PC-3 (cell line): ENCODE measurements around the gene ZNF800. TPM values are rescaled to one million over a fixed set of nuclear protein-coding genes. Genes with fewer than 3 reads are reported as not detected.

ENCODE experiments used
- ATAC-seq: fragments of 200-7000 bp; cut with Tn5 transposase; 2 replicates; pipeline ENCODE4 v1.9.1; 2020; ENCODE audit warnings: mild to moderate bottlenecking, moderate library complexity
- BruUV-seq: library from RNA; stranded (reverse); fragments of 400-500 nt; replicated peaks from 2 replicates; lab custom pipeline; 2021; lab: Mats Ljungman, UMichigan
- CTCF ChIA-PET: fragments of 300-600 bp; sonication (Branson Sonifier 250); formaldehyde crosslinking; loops from one replicate; lab custom pipeline; 2022; ENCODE audit warnings: antibody characterized with exemption; lab: Charles Lee
- POLR2A ChIA-PET: fragments of 300-600 bp; sonication (Branson Sonifier 250); formaldehyde crosslinking; loops from one replicate; lab custom pipeline; 2022; ENCODE audit warnings: antibody characterized with exemption; ENCODE audit not compliant: unreplicated experiment; lab: Charles Lee
- DNase-seq: peaks from one replicate; pipeline ENCODE4 v3.0.0-alpha.2; 2015
- H2AFZ ChIP-seq: fragments of 300-600 bp; sonication (generic); 2 replicates; pipeline ENCODE4 v1.6.0; 2016; ENCODE audit warnings: antibody characterized with exemption, low read length
- H3F3A ChIP-seq: fragments of 300-600 bp; sonication (generic); one replicate; pipeline ENCODE4 v1.6.0; 2017; ENCODE audit warnings: antibody characterized with exemption, low read length, control low read depth, mild to moderate bottlenecking; ENCODE audit not compliant: unreplicated experiment
- H3K27ac ChIP-seq: fragments of 300-600 bp; sonication (generic); 2 replicates; pipeline ENCODE4 v1.5.1; 2016; ENCODE audit warnings: mild to moderate bottlenecking, low read length
- H3K27me3 ChIP-seq: fragments of 300-600 bp; sonication (generic); 2 replicates; pipeline ENCODE4 v1.6.1; 2016; ENCODE audit warnings: low read length, mixed read lengths
- H3K36me3 ChIP-seq: fragments of 300-600 bp; sonication (generic); 2 replicates; pipeline ENCODE4 v1.6.1; 2016; ENCODE audit warnings: low read depth, mixed run types, low read length, mixed read lengths
- H3K4me1 ChIP-seq: fragments of 300-600 bp; sonication (generic); 2 replicates; pipeline ENCODE4 v1.5.1; 2016; ENCODE audit warnings: low read length; ENCODE audit not compliant: insufficient read depth
- H3K4me2 ChIP-seq: fragments of 300-600 bp; sonication (generic); 2 replicates; pipeline ENCODE4 v1.6.0; 2016; ENCODE audit warnings: low read length
- H3K4me3 ChIP-seq: fragments of 300-600 bp; sonication (generic); 2 replicates; pipeline ENCODE4 v1.5.1; 2016; ENCODE audit warnings: mild to moderate bottlenecking, low read length, mixed read lengths
- H3K79me2 ChIP-seq: fragments of 300-600 bp; sonication (generic); 2 replicates; pipeline ENCODE4 v1.6.1; 2017; ENCODE audit warnings: low read length, mixed read lengths
- H3K9ac ChIP-seq: fragments of 300-600 bp; sonication (generic); 2 replicates; pipeline ENCODE4 v1.6.0; 2016; ENCODE audit warnings: mild to moderate bottlenecking, low read length
- H3K9me2 ChIP-seq: fragments of 300-600 bp; sonication (generic); replicated peaks from 2 replicates; pipeline ENCODE4 v1.6.1; 2016; ENCODE audit warnings: mixed run types, low read length, mixed read lengths
- H3K9me3 ChIP-seq: fragments of 300-600 bp; sonication (generic); 2 replicates; pipeline ENCODE4 v1.6.1; 2016; ENCODE audit warnings: low read length, mixed read lengths
- H4K20me1 ChIP-seq: fragments of 300-600 bp; sonication (generic); 2 replicates; pipeline ENCODE4 v1.6.1; 2016; ENCODE audit warnings: low read length, mixed read lengths
- EZH2 ChIP-seq: fragments of 300-600 bp; sonication (generic); IDR thresholded peaks from one replicate; pipeline ENCODE4 v1.6.1; 2017; ENCODE audit warnings: antibody characterized with exemption, mild to moderate bottlenecking, low read length; ENCODE audit not compliant: unreplicated experiment
- EZH2phosphoT487 ChIP-seq: fragments of 300-600 bp; sonication (generic); IDR thresholded peaks from 2 replicates; pipeline ENCODE4 v1.6.1; 2018; ENCODE audit warnings: mild to moderate bottlenecking, antibody characterized with exemption, low read length, borderline replicate concordance
- intact Hi-C: fragments of 100-400 bp; cut with micrococcal nuclease; formaldehyde crosslinking; loops from 2 replicates; pipeline ENCODE4 v1.9.0; 2023
- total RNA-seq: library from RNA; depleted of rRNA; stranded (reverse); fragments of >200 nt; gene quantifications from 2 replicates; pipeline ENCODE4 v1.2.3, GENCODE V29; 2014
- TF ChIP-seq, protein P1 (sequence below): fragments of 300-600 bp; sonication (generic); conservative IDR thresholded peaks from 2 replicates; pipeline ENCODE4 v1.5.1; 2017; ENCODE audit warnings: antibody characterized with exemption, low read depth, mild to moderate bottlenecking, low read length

ZNF800 gene
- total RNA-seq, 1 experiment from 2014 or later: 13.2 TPM

DNA sequence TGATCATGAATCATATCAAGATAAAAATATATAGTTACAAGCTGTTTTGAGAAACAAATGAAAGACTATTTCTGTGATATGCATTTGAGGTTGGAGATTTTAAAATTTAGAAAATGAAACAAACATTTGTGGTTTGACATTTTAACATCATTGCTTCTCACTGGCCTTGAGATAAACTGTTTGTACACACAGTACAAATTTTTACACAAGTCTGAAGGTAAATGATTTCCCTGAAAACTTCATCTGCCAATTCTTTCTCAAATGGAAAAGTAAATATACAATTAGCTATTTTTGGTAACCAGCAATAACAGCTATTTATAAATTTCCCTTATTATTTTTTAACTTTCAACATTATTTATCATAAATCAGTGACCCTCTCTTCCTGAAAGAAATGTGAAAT is 38.6 kb downstream of the ZNF800 start:
- no peaks in the 10 kb centered on the region for H3K27me3 ChIP-seq
- no peak overlapping the region for H3K27ac ChIP-seq
- ATAC-seq (no peak), DNase-seq (no peak)
- TF ChIP-seq EZH2phosphoT487: no peak
- TF ChIP-seq, protein P1, sequence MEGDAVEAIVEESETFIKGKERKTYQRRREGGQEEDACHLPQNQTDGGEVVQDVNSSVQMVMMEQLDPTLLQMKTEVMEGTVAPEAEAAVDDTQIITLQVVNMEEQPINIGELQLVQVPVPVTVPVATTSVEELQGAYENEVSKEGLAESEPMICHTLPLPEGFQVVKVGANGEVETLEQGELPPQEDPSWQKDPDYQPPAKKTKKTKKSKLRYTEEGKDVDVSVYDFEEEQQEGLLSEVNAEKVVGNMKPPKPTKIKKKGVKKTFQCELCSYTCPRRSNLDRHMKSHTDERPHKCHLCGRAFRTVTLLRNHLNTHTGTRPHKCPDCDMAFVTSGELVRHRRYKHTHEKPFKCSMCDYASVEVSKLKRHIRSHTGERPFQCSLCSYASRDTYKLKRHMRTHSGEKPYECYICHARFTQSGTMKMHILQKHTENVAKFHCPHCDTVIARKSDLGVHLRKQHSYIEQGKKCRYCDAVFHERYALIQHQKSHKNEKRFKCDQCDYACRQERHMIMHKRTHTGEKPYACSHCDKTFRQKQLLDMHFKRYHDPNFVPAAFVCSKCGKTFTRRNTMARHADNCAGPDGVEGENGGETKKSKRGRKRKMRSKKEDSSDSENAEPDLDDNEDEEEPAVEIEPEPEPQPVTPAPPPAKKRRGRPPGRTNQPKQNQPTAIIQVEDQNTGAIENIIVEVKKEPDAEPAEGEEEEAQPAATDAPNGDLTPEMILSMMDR: no peak
- no peak for TF ChIP-seq EZH2
- no peaks in the 10 kb centered on the region for H4K20me1 ChIP-seq
- ChIA-PET POLR2A (no interaction called here), CTCF (no interaction called here)
- H3K79me2 ChIP-seq: no peaks in the 10 kb centered on the region
- H3K9ac ChIP-seq: no peak overlapping the region
- no peak overlapping the region for H2AFZ ChIP-seq
- H3F3A ChIP-seq: no peaks in the 10 kb centered on the region
- H3K4me1 ChIP-seq: no peaks in the 10 kb centered on the region
- intact Hi-C loops: no loop called here
- 0 out of 2 replicates have a peak, but pooled peaks cover 4% of the 10 kb centered on the region for H3K36me3 ChIP-seq
- no peaks in the 10 kb centered on the region for H3K9me3 ChIP-seq
- no peaks in the 10 kb centered on the region for H3K9me2 ChIP-seq
- no peak overlapping the region for H3K4me3 ChIP-seq
- BruUV-seq: no TSS peak
- no peak overlapping the region for H3K4me2 ChIP-seq

DNA sequence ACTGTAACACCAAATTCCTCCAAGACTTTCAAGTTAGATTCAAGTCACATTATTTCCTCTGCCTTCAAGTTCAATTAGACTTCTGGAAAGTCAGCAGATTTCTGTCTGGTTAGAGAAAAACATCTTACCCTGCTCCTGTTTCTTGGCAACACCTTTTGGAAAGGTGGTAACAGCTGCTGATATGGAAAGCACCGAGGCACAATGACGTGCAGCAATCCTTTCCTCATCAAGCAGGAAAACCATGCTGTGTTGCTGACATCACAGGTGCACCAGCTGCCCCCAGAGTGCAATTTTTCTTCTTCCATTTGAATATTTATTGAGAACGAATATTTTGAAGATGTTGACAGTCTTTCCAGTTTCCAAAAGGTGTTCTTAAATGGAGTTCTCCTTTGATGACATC is 41.9 kb downstream of the ZNF800 start:
- no peak overlapping the region for H2AFZ ChIP-seq
- no peaks in the 10 kb centered on the region for H3K9me3 ChIP-seq
- no peaks in the 10 kb centered on the region for H3K4me1 ChIP-seq
- no peaks in the 10 kb centered on the region for H3K79me2 ChIP-seq
- no peak overlapping the region for H3K27ac ChIP-seq
- intact Hi-C loops: no loop called here
- DNase-seq: no peak
- no peak overlapping the region for H3K4me2 ChIP-seq
- POLR2A ChIA-PET: no interaction called here
- no peaks in the 10 kb centered on the region for H4K20me1 ChIP-seq
- H3K9me2 ChIP-seq: no peaks in the 10 kb centered on the region
- TF ChIP-seq, protein P1: no peak
- TF ChIP-seq EZH2phosphoT487: no peak
- no peak for TF ChIP-seq EZH2
- no peaks in the 10 kb centered on the region for H3K27me3 ChIP-seq
- no peak overlapping the region for H3K4me3 ChIP-seq
- CTCF ChIA-PET: no interaction called here
- no peaks in the 10 kb centered on the region for H3K36me3 ChIP-seq
- H3F3A ChIP-seq: no peaks in the 10 kb centered on the region
- BruUV-seq: no TSS peak
- no peak for ATAC-seq
- no peak overlapping the region for H3K9ac ChIP-seq

DNA sequence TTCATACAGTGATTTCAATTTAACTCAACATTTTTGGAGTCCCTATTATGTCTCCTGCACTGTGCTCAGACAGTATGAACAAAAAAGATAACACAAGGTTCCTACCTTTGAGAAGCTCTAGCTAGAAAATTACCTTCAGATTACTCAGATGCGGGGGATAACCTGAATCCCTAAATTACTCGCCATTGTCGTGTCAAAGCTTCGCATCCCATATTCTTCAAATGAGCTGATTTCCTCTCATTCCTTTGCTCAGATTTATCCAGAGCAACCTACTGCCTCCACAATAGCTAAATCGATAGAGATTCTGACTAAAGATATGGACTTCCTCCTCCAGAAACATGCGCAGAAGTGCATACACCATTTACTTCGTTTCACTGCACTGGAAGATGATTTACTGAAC is 42.6 kb downstream of the ZNF800 start:
- CTCF ChIA-PET: no interaction called here

More for the DNA sequence above, 42.6 kb downstream of the ZNF800 start:
- H3K4me1 ChIP-seq: no peaks in the 10 kb centered on the region
- H3K9ac ChIP-seq: no peak overlapping the region
- H3K27me3 ChIP-seq: no peaks in the 10 kb centered on the region
- H3K9me2 ChIP-seq: no peaks in the 10 kb centered on the region
- DNase-seq (no peak), ATAC-seq (no peak)
- H3K9me3 ChIP-seq: no peaks in the 10 kb centered on the region
- no peak overlapping the region for H3K27ac ChIP-seq
- TF ChIP-seq EZH2phosphoT487 (no peak), EZH2 (no peak)
- TF ChIP-seq, protein P1: no peak
- no peak overlapping the region for H2AFZ ChIP-seq
- H3K4me3 ChIP-seq: no peak overlapping the region
- H3F3A ChIP-seq: no peaks in the 10 kb centered on the region
- intact Hi-C loops: loop anchor here (10.0 kb wide), 1 partner anchor 165 kb away; no protein-coding TSS in a partner anchor
- no TSS peak for BruUV-seq
- H3K4me2 ChIP-seq: no peak overlapping the region
- H4K20me1 ChIP-seq: no peaks in the 10 kb centered on the region
- H3K79me2 ChIP-seq: no peaks in the 10 kb centered on the region
- POLR2A ChIA-PET: no interaction called here
- no peaks in the 10 kb centered on the region for H3K36me3 ChIP-seq
